AML-193 (cell line): Measurements from ENCODE around the gene MORC3.
"Not testable (repeated sequence)": the region's sequence is repeated elsewhere in the genome, so short reads cannot be mapped to it uniquely, and the experiment has no call there.

Source experiments
- DNase-seq, 2 experiments: peaks; one replicate each; lab custom pipeline; 2025; lab: John Stamatoyannopoulos, UW

Gene MORC3, protein sequence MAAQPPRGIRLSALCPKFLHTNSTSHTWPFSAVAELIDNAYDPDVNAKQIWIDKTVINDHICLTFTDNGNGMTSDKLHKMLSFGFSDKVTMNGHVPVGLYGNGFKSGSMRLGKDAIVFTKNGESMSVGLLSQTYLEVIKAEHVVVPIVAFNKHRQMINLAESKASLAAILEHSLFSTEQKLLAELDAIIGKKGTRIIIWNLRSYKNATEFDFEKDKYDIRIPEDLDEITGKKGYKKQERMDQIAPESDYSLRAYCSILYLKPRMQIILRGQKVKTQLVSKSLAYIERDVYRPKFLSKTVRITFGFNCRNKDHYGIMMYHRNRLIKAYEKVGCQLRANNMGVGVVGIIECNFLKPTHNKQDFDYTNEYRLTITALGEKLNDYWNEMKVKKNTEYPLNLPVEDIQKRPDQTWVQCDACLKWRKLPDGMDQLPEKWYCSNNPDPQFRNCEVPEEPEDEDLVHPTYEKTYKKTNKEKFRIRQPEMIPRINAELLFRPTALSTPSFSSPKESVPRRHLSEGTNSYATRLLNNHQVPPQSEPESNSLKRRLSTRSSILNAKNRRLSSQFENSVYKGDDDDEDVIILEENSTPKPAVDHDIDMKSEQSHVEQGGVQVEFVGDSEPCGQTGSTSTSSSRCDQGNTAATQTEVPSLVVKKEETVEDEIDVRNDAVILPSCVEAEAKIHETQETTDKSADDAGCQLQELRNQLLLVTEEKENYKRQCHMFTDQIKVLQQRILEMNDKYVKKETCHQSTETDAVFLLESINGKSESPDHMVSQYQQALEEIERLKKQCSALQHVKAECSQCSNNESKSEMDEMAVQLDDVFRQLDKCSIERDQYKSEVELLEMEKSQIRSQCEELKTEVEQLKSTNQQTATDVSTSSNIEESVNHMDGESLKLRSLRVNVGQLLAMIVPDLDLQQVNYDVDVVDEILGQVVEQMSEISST

DNA sequence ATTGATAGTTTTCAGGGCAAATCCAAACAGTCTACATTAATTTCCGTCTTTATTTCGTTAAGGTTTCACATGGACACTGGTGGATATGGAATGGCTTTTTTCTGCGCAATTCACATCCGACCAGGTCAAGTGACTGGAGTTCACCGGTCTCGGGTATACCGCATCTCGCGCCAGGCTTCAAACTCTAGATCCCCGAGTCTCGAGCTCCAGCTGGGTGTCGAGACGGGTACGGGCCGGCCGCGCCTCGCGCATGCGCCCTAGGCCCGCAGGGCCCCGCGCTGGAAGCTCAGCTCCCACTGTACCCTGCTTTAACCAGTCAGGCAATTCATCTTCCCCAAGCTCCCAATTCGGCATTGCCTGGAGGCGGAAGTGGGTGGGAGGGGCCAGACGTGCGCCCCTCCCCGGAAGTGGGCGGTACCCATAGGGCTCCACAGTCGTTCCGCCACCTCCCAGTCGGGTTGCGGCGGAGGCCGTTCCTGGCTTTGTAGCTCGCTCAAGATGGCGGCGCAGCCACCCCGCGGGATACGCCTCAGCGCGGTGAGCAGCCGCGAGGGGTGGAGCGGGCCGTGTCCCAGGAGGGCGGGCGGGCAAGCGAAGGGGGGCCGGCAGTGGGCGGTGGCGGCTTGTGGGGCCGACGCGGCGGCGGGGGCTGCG is at the start of gene MORC3:
MORC3 (plus strand) TSS at position 431 of the 654 bp plus-strand sequence; CDS start at position 499, 68 bp downstream.
- DNase-seq: peak; percentile 96

DNA sequence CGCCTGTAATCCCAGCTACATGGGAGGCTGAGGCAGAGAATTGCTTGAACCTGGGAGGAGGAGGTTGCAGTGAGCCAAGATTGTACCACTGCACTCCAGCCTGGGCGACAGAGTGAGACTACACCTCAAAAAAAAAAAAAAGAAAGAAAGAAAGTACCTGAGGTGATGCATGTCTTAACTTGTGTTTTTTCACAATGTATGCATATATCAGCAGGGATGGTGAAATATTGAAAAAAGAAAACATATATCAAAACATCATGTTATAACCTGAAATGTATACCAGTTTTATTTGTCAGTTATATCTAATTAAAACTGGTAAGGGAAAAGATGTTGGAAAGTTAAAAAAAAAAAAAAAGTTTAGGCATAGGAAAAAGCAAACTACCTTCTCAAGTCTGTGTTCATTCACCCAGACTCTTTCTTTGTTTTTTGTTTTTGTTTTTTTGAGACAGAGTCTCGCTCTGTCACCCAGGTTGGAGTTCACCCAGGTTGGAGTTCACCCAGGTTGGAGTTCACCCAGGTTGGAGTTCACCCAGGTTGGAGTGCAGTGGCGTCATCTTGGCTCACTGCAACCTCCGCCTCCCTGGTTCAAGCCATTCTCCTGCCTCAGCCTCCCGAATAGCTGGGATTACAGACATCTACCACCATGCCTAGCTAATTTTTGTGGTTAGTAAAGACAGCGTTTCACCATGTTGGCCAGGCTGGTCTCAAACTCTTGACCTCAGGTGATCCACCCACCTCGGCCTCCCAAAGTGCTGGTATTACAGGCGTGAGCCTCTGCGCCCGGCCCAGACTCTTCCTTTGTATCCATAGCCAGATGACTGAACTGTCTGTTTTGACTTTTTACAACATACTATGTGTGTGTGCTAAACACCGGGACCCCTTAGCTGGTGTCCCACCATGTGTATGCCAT is 49.0 kb upstream of the MORC3 start:
- DNase-seq: not testable (repeated sequence)

DNA sequence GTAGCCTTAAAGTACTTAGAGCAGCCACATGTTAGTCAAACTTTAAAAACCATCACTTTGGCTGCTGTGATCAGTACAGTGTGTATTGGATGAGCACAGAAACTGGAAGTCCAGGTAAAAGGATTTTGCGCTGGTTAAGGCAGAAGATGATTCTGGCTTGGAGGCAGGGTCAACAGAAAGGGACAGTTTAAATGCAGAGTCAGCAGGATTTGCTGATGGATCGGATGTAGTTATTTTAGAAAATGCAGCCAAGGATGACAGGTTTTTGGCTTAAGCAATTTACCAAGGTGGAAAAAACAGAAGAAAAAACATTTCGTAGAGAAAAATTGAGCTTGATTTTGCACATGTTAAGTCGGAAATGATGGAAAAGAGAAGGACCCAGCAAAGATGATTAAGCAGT is 45.9 kb upstream of the MORC3 start:
- no peak for DNase-seq

DNA sequence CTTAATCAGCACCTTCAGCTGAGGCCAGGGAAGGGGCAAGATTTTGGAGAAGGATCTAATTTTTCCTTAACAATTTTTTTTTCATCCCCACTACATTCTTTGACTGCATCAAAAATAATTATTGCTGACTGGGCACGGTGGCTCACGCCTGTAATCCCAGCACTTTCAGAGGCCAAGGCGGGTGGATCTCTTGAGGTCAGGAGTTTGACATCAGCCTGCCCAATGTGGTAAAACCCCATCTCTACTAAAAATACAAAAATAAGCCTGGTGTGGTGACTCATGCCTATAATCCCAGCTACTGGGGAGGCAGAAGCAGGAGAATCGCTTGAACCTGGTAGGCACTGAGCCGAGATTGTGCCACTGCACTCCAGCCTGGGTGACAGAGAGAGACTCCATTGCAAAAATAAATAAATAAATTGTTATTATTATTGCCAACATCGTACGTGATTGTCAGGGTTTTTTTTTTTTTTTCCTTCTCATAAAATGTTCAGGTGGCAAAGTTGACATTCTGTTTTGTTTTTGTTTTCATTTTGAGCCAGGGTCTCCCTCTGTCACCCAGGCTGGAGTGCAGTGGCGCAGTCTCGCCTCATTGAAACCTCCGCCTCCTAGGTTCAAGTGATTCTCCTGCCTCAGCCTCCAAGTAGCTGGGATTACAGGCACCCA is 37.3 kb upstream of the MORC3 start:
- no peak for DNase-seq

DNA sequence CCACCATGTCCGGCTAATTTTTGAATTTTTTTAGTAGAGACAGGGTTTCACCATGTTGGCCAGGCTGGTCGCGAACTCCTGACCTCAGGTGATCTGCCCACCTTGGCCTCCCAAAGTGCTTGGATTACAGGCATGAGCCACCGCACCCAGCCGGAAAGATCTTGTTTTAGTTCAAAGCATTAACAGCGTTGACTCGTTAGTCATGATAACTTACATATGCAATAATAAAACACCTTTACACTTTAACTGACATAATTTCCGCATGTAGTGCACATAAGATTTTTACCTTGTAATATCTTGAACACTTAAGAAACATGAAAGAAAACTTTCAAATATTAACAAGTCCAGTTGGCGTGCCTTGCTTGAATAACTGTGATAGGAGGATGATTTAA is 36.8 kb upstream of the MORC3 start:
- DNase-seq: not testable (repeated sequence)

DNA sequence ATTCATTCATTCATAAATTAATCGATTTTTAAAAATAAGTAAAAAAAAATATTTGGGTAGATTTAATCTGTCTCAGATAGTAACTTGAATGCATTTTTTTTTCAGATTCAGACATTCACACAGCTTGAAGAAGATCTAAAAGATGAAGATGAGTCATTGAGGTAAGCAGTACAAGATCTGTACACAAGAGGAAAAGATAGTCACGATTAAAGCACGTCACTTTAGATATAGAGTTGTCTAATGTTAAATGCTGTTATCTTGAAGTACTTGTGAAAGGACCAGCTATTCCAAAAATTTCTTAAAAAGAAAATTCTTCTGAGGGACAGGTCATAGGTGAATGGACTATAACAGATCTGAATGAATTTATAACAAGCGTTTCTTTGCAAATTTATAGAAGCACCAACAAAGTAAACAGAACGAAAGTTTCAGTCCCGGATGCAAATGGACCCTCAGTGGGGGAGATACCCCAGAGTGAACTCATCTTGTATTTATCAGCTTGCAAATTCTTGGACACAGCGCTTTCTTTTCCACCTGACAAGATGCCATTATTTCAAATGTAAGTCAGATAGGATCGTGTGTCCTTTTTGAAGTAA is 31.2 kb upstream of the MORC3 start:
- DNase-seq: no peak

DNA sequence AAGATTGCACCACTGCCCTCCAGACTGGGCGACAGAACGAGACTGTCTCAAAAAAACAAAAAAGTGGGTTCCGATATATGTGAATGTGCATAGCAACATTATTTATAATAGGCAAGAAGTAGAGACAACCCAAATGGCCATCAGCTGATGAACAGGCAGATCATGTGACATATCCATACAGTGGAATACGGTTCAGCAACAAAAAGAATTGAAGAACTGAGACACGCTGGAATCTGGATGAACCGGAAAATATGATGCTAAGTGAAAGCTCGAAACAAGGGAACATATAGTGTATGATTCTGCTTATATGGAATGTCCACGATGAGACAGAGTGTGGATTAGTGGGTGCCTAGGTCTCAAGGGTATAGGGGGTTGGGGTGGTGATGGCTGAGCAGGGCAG is 28.5 kb upstream of the MORC3 start:
- DNase-seq: no peak

DNA sequence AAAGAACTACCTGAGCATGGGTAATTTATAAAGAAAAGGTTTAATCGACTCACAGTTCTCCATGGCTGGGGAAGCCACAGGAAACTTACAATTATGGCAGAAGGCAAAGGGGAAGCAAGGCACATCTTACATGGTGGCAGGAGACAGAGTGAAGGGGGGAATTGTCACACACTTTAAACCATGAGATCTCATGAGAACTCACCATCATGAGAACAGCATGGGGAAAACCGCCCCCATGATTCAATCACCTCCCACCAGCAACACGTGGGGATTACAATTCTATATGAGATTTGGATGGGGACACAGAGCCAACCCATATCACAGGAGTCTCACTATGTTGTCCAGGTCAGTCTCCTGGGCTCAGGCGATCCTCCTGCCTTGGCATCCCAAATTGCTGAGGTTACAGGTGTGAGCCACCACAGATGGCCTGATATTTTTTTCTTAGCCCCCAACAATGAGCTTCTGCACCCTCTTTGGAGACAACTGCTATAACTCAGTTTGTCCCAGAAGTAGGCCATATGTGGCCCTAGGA is 22.5 kb upstream of the MORC3 start:
- DNase-seq: no peak

DNA sequence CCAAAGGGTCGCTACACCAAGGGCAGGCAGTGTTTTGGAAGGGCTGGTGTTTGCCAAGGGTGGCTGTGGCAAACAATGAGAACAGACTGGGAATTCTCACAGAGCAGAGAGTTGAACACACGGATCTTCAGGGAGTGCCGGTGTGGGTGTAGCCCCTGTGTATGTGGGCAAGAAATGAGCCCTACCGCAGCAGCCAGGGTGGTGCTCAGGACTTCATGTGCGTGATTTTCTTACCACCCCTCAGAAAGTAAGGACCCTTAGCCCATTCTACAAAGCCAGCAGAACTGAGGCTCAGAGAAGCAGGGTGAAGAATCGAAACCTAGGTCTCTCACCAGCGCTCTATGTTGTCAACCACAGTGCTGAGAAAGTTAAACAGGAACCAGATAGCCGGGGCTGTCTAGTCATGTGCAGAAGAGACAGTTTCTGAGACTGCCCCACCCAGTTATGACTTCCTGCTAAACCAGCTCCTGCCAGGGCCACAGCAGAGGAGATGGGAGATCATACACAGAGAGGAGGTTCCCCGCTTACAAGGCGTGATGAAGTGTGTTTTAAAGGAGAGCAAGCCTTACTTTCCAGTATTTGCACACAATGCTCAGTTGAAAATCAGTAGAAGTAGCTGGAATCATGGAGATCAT is 21.9 kb upstream of the MORC3 start:
- DNase-seq: peak; percentile 79 to 80

DNA sequence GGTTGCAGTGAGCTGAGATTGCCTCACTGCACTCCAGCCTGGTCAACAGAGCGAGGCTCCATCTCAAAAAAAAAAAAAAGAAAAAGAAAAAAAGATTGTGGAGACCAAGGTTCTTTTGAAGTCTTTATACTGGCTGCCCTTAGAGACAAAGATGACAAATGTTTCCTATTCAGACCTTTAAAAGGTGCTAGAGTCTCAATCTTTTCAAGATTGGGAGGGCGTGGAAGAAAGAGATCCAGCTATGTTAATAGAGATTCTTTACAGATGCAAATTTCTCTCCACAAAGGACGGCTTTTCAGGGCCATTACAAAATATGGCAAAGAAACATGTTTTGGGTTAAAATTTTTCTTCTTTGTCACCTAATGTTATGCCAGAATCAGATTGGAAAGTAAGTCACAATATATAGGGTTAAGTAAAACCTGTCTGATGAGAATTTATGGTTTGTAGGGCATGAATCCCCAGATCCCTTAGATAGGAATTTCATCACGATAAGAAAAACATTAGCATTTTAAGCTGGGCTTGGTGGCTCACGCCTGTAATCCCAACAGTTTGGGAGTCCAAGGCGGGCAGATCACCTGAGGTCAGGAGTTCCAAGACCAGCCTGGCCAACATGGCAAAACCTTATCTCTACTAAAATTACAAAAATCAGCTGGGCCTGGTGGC is 13.0 kb upstream of the MORC3 start:
- DNase-seq: no peak

DNA sequence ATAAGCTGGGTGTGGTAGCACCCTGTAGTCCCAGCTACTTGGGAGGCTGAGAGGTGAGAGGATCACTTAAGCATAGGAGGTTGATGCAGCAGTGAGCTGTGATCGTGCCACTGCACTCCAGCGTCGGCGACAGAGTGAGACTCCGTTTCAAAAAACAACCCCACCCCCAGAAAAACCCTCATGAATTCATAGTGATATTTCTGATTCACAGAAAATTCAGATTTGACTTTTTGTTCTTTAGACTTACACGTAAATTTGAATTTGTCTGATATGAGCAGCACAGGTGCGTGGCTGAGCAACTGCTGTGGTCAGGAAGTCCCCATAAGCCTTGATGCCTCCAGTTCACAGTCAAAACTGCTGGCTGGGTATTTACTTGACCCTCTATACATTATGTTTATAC is 10.0 kb upstream of the MORC3 start:
- no peak for DNase-seq

DNA sequence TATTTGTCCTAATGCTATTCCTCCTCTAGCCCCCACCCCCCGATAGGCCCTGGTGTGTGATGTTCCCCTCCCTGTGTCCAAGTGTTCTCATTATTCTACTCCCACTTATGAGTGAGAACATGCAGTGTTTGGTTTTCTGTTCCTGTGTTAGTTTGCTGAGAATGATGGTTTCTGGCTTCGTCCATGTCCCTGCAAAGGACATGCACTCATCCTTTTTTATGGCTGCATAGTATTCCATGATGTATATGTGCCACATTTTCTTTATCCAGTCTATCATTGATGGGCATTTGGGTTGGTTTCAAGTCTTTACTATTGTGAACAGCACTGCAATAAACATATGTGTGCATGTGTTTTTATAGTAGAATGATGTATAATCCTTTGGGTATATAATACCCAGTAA is 6.6 kb upstream of the MORC3 start:
- DNase-seq: not testable (repeated sequence)

DNA sequence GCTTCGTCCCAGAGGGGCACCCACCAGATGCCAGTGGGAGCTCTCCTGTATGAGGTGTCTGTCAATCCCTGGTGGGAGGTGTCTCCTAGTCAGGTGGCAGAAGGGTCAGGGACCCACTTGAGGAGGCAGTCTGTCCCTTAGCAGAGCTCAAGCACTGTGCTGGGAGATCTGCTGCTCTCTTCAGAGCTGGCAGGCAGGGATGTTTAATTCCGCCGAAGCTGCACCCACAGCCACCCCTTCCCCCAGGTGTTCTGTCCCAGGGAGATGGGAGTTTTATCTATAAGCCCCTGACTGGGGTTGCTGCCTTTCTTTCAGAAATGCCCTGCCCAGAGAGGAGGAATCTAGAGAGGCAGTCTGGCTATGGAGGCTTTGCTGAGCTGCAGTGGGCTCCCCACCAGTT is 4.0 kb upstream of the MORC3 start:
- not testable (repeated sequence) for DNase-seq

DNA sequence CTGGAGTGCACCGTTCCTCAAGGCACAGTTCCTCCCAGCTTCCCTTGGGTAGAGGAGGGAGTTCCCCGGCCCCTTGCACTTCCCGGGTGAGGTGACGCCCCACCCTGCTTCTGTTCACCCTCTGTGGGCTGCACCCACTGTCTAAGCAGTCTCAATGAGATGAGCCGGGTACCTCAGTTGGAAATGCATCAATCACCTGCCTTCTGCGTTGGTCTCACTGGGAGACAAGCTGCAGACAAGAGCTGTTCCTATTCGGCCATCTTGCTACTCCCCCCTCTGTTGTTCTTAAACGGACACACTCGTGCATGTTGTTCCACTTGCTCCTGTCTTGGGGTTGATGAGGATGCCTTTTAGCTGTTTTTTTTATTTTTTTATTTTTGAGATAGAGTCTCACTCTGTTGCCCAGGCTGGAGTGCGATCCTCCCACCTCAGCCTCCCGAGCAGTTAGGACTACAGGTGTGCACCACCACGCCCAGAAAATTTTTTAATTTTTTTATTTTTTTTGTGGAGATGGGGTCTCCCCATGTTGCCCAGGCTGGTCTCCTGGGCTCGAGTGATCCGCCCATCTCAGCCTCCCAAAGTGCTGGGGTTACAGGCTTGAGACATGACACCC is 3.0 kb upstream of the MORC3 start:
- DNase-seq: no peak

DNA sequence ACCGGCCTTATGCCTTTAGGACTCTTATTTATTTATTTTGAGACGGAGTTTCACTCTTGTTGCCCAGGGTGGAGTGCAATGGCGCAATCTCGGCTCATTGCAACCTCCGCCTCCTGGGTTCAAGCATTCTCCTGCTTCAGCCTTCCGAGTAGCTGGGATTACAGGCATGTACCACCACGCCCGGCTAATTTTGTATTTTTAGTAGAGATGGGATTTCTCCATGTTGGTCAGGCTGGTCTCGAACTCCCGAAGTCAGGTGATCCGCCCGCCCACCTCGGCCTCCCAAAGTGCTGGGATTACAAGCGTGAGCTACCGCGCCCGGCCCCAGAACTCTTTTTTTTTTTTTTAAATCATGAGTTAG is 611 bp upstream of the MORC3 start:
- DNase-seq: not testable (repeated sequence)

DNA sequence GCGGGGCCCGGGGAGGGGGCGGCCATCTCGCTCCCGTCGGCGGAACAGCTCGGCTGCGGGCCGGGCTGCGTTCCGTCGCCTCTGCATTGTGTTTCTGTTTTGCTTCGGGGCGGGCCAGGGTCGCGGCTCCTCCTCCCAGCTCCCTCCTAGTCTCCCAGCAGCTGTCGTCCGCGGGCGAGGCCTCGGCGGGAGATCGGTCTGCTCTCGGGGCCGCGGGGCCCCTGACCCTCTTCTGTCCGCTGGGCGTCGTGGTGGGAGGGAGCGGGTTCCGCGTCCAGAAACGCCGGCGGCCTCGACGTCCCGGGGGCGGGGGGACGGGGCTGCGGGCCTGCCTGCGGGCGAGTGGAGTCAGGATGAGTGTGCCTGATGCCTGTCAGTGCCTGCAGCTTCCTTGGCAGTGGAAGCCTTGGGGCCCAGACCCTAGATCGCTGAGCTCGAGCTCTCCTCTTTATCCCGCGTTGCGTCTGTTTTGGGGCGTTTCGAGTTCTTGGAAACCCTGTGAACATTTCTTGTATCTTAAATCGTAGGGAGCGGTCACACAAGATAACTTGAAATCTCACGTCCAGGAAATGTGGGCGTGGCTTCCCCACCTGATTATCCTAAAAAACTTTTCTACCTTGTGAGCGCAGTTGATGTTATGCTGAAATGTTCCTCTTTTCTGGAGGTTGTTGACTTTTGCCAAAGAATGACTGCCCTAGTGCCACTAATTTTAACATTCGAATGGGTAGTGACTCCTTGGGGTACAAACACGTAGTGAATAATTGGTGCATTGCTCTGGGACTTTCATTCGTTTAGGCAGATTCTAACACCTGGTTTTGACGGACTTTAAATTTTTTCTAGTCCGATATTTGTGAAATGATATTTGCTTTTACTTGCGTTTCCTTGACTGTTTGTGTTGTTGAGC is 676 bp downstream of the MORC3 start:
- DNase-seq: peak; percentile 16 to 41

DNA sequence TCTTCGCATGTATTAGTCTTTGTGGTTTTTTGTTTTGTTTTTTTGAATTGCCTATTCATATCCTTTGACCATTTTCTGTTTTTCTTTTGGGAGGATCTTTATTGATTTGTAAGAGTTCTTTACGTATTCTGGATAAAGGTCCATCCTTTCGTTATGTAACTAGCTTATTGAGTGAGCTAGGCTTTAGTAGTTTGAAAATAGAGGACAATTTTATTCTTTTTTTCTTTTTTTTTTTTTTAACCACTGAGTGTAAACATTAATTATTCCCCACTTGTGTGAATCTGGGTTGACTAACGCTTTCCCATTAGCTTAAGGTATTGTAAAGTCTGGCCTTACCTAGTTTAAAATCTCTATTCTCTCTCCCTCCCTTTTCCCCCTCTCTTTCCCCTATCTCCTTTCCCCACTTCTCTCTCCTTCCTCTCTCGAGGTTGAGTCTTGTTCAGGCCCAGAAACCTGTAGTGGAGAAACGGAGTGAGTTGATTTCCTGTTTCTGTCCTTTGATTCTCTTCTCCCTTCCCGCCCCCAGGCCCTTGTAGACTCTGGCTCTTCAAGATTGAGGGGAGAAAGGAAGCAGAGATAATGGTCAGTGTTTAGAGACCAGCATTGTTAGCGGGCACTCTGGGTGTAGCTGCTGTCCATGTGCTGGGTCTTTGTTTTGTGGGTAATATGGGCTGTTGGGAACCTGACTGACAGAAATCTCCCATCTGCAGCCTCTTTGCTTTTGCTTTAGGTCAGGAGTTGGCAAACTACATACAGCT is 1.5 kb downstream of the MORC3 start:
- DNase-seq: peak; percentile 16 to 22
